K562 (cell line): Measurements from ENCODE around the gene RARA. TPM values are rescaled to one million over a fixed set of nuclear protein-coding genes. Genes with fewer than 3 reads are reported as not detected.

ENCODE experiments used
- ATAC-seq: fragments of 200-7000 bp; cut with Tn5 transposase; 3 replicates; pipeline ENCODE4 v1.9.1; 2020; ENCODE audit warnings: moderate library complexity
- BruUV-seq: library from RNA; stranded (reverse); fragments of 400-500 nt; replicated peaks from 2 replicates; lab custom pipeline; 2021; lab: Mats Ljungman, UMichigan
- CTCF ChIA-PET: fragments of 300-600 bp; formaldehyde crosslinking; extraction: SDS; loops from one replicate; lab custom pipeline; 2021; ENCODE audit warnings: low intra/inter-chr PET ratio; lab: Yijun Ruan, JAX
- POLR2A ChIA-PET: fragments of 300-600, 350-650 bp; sonication (Branson Sonifier 250); formaldehyde crosslinking; extraction: SDS; loops from one replicate; lab custom pipeline; 2021; ENCODE audit warnings: antibody characterized with exemption, inconsistent platforms; lab: Yijun Ruan, JAX
- DNase-seq, 4 experiments: peaks; one replicate each; pipeline versions ENCODE4 v3.0.0 to v3.0.0-alpha.2; 2011 to 2018; ENCODE audit warnings: low spot score in 3 of 4, mixed read lengths in 3 of 4; ENCODE audit errors: extremely low read depth in 1 of 4
- FAIRE-seq: peaks from 2 replicates; lab custom pipeline; 2011; peaks lifted over from hg19 to GRCh38; lab: Jason Lieb, UNC
- H2AFZ ChIP-seq: 2 replicates; pipeline ENCODE4 v1.6.0; 2011; ENCODE audit warnings: low read depth, low read length, control low read depth, inconsistent platforms
- H3K27ac ChIP-seq: fragments of 200-600 bp; 3 replicates; pipeline ENCODE4 v1.8.0; 2011; ENCODE audit warnings: low read depth, mild to moderate bottlenecking, control low read depth, inconsistent platforms, low read length, moderate library complexity, mixed read lengths; ENCODE audit errors: extremely low read depth
- H3K27me3 ChIP-seq, 2 experiments: fragments of 300-600 bp in 1 of 2; 2 replicates in 1 of 2; 3 replicates in 1 of 2; pipeline versions ENCODE4 v1.6.0 to v1.8.0; 2011; ENCODE audit warnings: inconsistent platforms in 2 of 2, low read length in 2 of 2, mild to moderate bottlenecking in 1 of 2, mixed read lengths in 1 of 2, moderate library complexity in 1 of 2; ENCODE audit not compliant: control insufficient read depth in 2 of 2, insufficient read depth in 2 of 2
- H3K36me3 ChIP-seq: fragments of 300-600 bp; 3 replicates; pipeline ENCODE4 v1.8.0; 2011; ENCODE audit warnings: mild to moderate bottlenecking, low read length, inconsistent platforms; ENCODE audit not compliant: control insufficient read depth, insufficient read depth
- H3K4me1 ChIP-seq, 2 experiments: fragments of 200-600 bp in 1 of 2; replicated peaks in 1 of 2; 2 replicates in 1 of 2; 3 replicates in 1 of 2; pipeline versions ENCODE4 v1.5.1 to v1.8.0; 2011; ENCODE audit warnings: inconsistent platforms in 2 of 2, low read length in 2 of 2, mild to moderate bottlenecking in 1 of 2, mixed read lengths in 1 of 2, moderate library complexity in 1 of 2; ENCODE audit not compliant: control insufficient read depth in 2 of 2, insufficient read depth in 2 of 2
- H3K4me2 ChIP-seq: 2 replicates; pipeline ENCODE4 v1.6.1; 2011; ENCODE audit warnings: low read length, control low read depth, inconsistent platforms, mixed read lengths; ENCODE audit not compliant: insufficient read depth
- H3K4me3 ChIP-seq: fragments of 200-600 bp; sonication (generic), shearing (Covaris generic); 2 replicates; pipeline ENCODE4 v1.5.1; 2016; ENCODE audit warnings: control low read depth, inconsistent platforms
- H3K79me2 ChIP-seq: fragments of 200-600 bp; 3 replicates; pipeline ENCODE4 v1.8.0; 2011; ENCODE audit warnings: low read length, inconsistent platforms; ENCODE audit not compliant: control insufficient read depth, insufficient read depth
- H3K9ac ChIP-seq, 2 experiments: 2 replicates each; pipeline versions ENCODE4 v1.6.0 to v1.6.1; 2011; ENCODE audit warnings: low read depth in 2 of 2, low read length in 2 of 2, control low read depth in 1 of 2, inconsistent platforms in 1 of 2, mild to moderate bottlenecking in 1 of 2, mixed read lengths in 1 of 2; ENCODE audit not compliant: insufficient read depth in 1 of 2
- H3K9me1 ChIP-seq: one replicate; pipeline ENCODE4 v1.6.0; 2011; ENCODE audit warnings: inconsistent platforms, mild to moderate bottlenecking, low read length, moderate library complexity; ENCODE audit not compliant: control insufficient read depth, insufficient read depth
- H3K9me3 ChIP-seq: replicated peaks from 2 replicates; pipeline ENCODE4 v1.5.1; 2011; ENCODE audit warnings: low read depth, low read length, inconsistent platforms; ENCODE audit not compliant: control insufficient read depth, insufficient read depth
- H4K20me1 ChIP-seq: replicated peaks from 2 replicates; pipeline ENCODE4 v1.6.1; 2011; ENCODE audit warnings: low read length, inconsistent platforms, mixed read lengths; ENCODE audit not compliant: control insufficient read depth, insufficient read depth
- C11orf30 ChIP-seq: fragments of 450-650 bp; IDR thresholded peaks from 2 replicates; pipeline ENCODE4 v1.6.1; 2016; ENCODE audit warnings: low read depth, mild to moderate bottlenecking
- CEBPB ChIP-seq: fragments of 450-650 bp; IDR thresholded peaks from 2 replicates; pipeline ENCODE4 v1.6.1; 2016; ENCODE audit warnings: missing genetic modification characterization, missing compliant biosample characterization
- DMBX1 ChIP-seq: fragments of 250-450 bp; sonication (Bioruptor Pico); IDR thresholded peaks from 2 replicates; pipeline ENCODE4 v1.8.0; 2022; ENCODE audit warnings: inconsistent platforms, mild to moderate bottlenecking, moderate library complexity, borderline replicate concordance
- ELF1 ChIP-seq: fragments of 200-800 bp; sonication (Bioruptor generic); IDR thresholded peaks from 2 replicates; pipeline ENCODE4 v1.6.1; 2016; ENCODE audit warnings: missing genetic modification characterization, missing compliant biosample characterization
- ETV5 ChIP-seq: sonication (generic); formaldehyde crosslinking; IDR thresholded peaks from 2 replicates; pipeline ENCODE4 v1.4.0; 2020; ENCODE audit warnings: low read depth, mild to moderate bottlenecking, missing genetic modification reagents
- L3MBTL2 ChIP-seq: fragments of 450-650 bp; IDR thresholded peaks from 2 replicates; pipeline ENCODE4 v1.6.1; 2016; ENCODE audit warnings: mild to moderate bottlenecking, moderate library complexity
- NRF1 ChIP-seq, 2 experiments: fragments of 450-650 bp; IDR thresholded peaks in 1 of 2; conservative IDR thresholded peaks in 1 of 2; 2 replicates each; pipeline ENCODE4 v1.6.1; 2014; ENCODE audit warnings: mild to moderate bottlenecking in 2 of 2
- POLR3A ChIP-seq: IDR thresholded peaks from 2 replicates; pipeline ENCODE4 v1.6.1; 2011; ENCODE audit warnings: borderline replicate concordance, mild to moderate bottlenecking, moderate library complexity; ENCODE audit not compliant: insufficient read length, insufficient read depth; ENCODE audit errors: extremely low read depth
- RBM14 ChIP-seq: fragments of 200-400 bp; formaldehyde crosslinking; IDR thresholded peaks from 2 replicates; pipeline ENCODE4 v1.6.1; 2018; ENCODE audit warnings: low read depth, mild to moderate bottlenecking, low read length, moderate library complexity, borderline replicate concordance; ENCODE audit not compliant: insufficient read depth
- TEAD4 ChIP-seq, 2 experiments: sonication (generic) in 1 of 2; formaldehyde crosslinking in 1 of 2; IDR thresholded peaks; 2 replicates each; pipeline versions ENCODE4 v1.6.1 to v1.8.0; 2012 to 2022; ENCODE audit warnings: borderline replicate concordance in 1 of 2, inconsistent platforms in 1 of 2, low read length in 1 of 2, mild to moderate bottlenecking in 1 of 2, missing genetic modification reagents in 1 of 2
- ZEB2 ChIP-seq: fragments of 450-650 bp; IDR thresholded peaks from 2 replicates; pipeline ENCODE4 v1.6.1; 2016
- ZFX ChIP-seq: sonication (generic); formaldehyde crosslinking; IDR thresholded peaks from 2 replicates; pipeline ENCODE4 v1.8.0; 2022; ENCODE audit warnings: mild to moderate bottlenecking, missing genetic modification reagents, moderate library complexity
- ZNF766 ChIP-seq: fragments of 200-800 bp; sonication (Bioruptor generic); conservative IDR thresholded peaks from 2 replicates; pipeline ENCODE4 v1.6.1; 2016; ENCODE audit warnings: missing genetic modification characterization, missing compliant biosample characterization
- WGBS: fragments of 100-300 bp; shearing (Covaris generic); methylation state at CpG from one replicate; pipeline ENCODE4 v1.1.6; 2016; ENCODE audit warnings: low coverage, mixed read lengths; ENCODE audit not compliant: insufficient coverage; ENCODE audit errors: missing lambda C conversion rate; 5-methylcytosine and 5-hydroxymethylcytosine counted together
- in situ Hi-C: fragments of 300-500 bp; cut with MboI; formaldehyde crosslinking; loops from 4 replicates; pipeline ENCODE4 v1.15.0; 2018; ENCODE audit warnings: inconsistent platforms, mixed read lengths
- intact Hi-C: fragments of 100-400 bp; cut with micrococcal nuclease; formaldehyde crosslinking; loops from 2 replicates; pipeline ENCODE4 v1.14.2; 2022
- polyA plus RNA-seq, 8 experiments: library from polyadenylated mRNA; depleted of rRNA in 4 of 8; stranded (reverse) in 5 of 8; unstranded in 3 of 8; fragments of >200 nt; fragmentation: Nextera tagmentation in 2 of 8; fragmentation: Illumina TruSeq in 1 of 8; extraction: Ambion mirVana in 2 of 8; extraction: Trizol in 1 of 8; gene quantifications; 2 replicates each; pipeline versions ENCODE4 v1.2.1 to v1.2.3, GENCODE V29; 2011 to 2014; ENCODE audit warnings: inconsistent platforms in 1 of 8, missing spikeins in 1 of 8
- total RNA-seq, 7 experiments: library from RNA; depleted of rRNA in 6 of 7; stranded (reverse); fragments of >200 nt in 6 of 7; fragmentation: Illumina TruSeq in 2 of 7; extraction: Trizol in 2 of 7; gene quantifications; 2 replicates each; pipeline versions ENCODE4 v1.2.1 to v1.2.3, GENCODE V29; 2011 to 2021; ENCODE audit warnings: low replicate concordance in 1 of 7
- TF ChIP-seq, protein P1 (sequence below), 2 experiments: IDR thresholded peaks; 2 replicates each; pipeline ENCODE4 v1.6.1; 2011; ENCODE audit warnings: borderline replicate concordance in 1 of 2, control low read depth in 1 of 2, low read depth in 1 of 2, low read length in 1 of 2, mild to moderate bottlenecking in 1 of 2, mixed read lengths in 1 of 2, moderate library complexity in 1 of 2; ENCODE audit not compliant: insufficient read depth in 1 of 2, insufficient read length in 1 of 2, poor library complexity in 1 of 2, severe bottlenecking in 1 of 2; ENCODE audit errors: extremely low read depth in 1 of 2
- TF ChIP-seq, protein P2 (sequence below): fragments of 450-650 bp; IDR thresholded peaks from 2 replicates; pipeline ENCODE4 v1.6.1; 2018; ENCODE audit not compliant: partially characterized antibody

RARA gene
- total and polyA plus RNA-seq, 9 of the 15 experiments (the other 6 are each of a cell fraction or from before 2014, with no cell fraction given): 0.10 to 28.0 (median 7.9) TPM

DNA sequence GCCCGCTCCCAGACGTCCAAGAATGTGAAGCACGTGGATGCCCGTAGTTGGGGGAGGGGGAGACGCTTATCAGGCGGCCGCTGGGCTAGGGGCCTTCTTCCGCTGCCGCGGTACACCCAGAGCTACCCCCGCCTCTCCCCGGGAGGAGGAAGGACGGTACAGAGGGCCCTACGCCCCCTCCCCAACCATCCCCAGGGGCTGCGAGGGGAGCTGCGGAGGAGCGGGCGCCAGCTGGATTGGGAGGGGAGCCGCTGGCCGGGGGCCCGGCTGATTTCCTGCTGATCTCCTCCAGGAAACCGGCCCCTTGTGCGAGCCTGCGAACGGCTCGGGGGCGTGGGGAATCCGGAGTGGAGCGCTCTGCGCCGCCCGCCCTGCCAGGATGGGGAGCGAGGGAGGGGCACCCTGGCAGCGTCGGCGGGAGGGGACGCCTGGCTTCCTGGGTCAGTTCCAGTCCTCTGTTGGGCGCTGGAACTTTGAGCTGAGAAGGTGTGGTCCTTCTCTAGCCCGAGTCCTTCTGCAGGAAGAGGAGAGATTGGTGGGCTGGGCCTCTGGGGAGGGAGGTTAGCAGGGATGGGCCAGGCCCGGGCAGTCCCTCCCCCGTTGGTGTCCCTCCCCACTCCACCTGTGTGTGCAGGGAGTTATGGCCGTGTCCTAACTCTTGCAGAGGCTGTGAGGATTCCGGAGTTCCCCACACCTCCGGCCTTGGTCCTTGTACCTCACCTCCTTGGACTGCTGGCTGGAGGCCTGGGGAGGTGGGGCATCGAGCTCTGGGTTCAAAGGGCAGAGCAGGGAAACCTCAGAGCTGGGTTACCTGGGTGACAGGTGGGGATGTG is 36.4 kb downstream of the RARA start:
- BruUV-seq: no TSS peak
- no peaks in the 10 kb centered on the region for H3K9me3 ChIP-seq
- in situ Hi-C loops (no loop called here), intact Hi-C loops (no loop called here)
- 5% methylated on average over 30 of the region's 45 CpGs for WGBS
- peaks cover 50 to 71% of the 10 kb centered on the region in 2 experiments for H3K4me1 ChIP-seq
- no peaks in the 10 kb centered on the region for H3K9me1 ChIP-seq
- peak overlapping the region; percentile 53 for H3K27ac ChIP-seq
- H3K9ac ChIP-seq: peak overlapping the region; percentile 42 to 85
- FAIRE-seq (peak; percentile 73), ATAC-seq (peak; percentile 73), DNase-seq (peak; percentile 78 to 84 (median 81))
- H3K27me3 ChIP-seq: no peaks in the 10 kb centered on the region
- H2AFZ ChIP-seq: peak overlapping the region; percentile 46
- peaks cover 68% of the 10 kb centered on the region for H3K79me2 ChIP-seq
- peak overlapping the region; percentile 35 for H3K4me3 ChIP-seq
- POLR2A ChIA-PET: interaction anchor here (0.5 to 1.4 kb wide), 9 partner anchors 13 to 275 kb away, joined by 3 to 5 read pairs (median 3); no protein-coding TSS in a partner anchor
- CTCF ChIA-PET: interaction anchor here (0.7 to 1.1 kb wide), 2 partner anchors 9 to 42 kb away, joined by 3 read pairs; no protein-coding TSS in a partner anchor
- H3K36me3 ChIP-seq: peaks cover 39% of the 10 kb centered on the region; the same call in 2 of the 3 replicates
- peak overlapping the region; percentile 62 for H3K4me2 ChIP-seq
- 0 out of 2 replicates have a peak, but pooled peaks cover 3% of the 10 kb centered on the region for H4K20me1 ChIP-seq
- TF ChIP-seq ZEB2 (0 out of 2 replicates have a peak, but pooled peaks have one; percentile 38), ZFX (CRISPR knock-in tag) (peak; percentile 44), ZNF766 (CRISPR knock-in tag) (no peak), C11orf30 (no peak), CEBPB (no peak), POLR3A (no peak), ELF1 (tag) (peak; percentile 31; the same call in 1 of the 2 replicates), TEAD4 (IDR thresholded peaks at IDR 0.05; ENCODE audit: low read length) (peak; percentile 63), TEAD4 (CRISPR knock-in tag; IDR thresholded peaks at IDR 0.05; ENCODE audit: borderline replicate concordance) (no peak), ETV5 (CRISPR knock-in tag) (no peak), RBM14 (0 out of 2 replicates have a peak, but pooled peaks have one; percentile 33), NRF1 (conservative IDR thresholded peaks at IDR 0.05 in 1 of 2, IDR thresholded peaks at IDR 0.05 in 1 of 2) (peak in 1 of 2 experiments; percentile 38; a peak in 3 of 4 replicates), DMBX1 (CRISPR knock-in tag) (0 out of 2 replicates have a peak, but pooled peaks have one; percentile 33), L3MBTL2 (peak; percentile 92)
- TF ChIP-seq, protein P1, sequence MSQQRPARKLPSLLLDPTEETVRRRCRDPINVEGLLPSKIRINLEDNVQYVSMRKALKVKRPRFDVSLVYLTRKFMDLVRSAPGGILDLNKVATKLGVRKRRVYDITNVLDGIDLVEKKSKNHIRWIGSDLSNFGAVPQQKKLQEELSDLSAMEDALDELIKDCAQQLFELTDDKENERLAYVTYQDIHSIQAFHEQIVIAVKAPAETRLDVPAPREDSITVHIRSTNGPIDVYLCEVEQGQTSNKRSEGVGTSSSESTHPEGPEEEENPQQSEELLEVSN (IDR thresholded peaks at IDR 0.05; ENCODE audit: borderline replicate concordance in 1 of 2, extremely low read depth in 1 of 2, insufficient read depth in 1 of 2, insufficient read length in 1 of 2, low read depth in 1 of 2, low read length in 1 of 2, poor library complexity in 1 of 2, severe bottlenecking in 1 of 2): peak; percentile 42 to 82
- TF ChIP-seq, protein P2, sequence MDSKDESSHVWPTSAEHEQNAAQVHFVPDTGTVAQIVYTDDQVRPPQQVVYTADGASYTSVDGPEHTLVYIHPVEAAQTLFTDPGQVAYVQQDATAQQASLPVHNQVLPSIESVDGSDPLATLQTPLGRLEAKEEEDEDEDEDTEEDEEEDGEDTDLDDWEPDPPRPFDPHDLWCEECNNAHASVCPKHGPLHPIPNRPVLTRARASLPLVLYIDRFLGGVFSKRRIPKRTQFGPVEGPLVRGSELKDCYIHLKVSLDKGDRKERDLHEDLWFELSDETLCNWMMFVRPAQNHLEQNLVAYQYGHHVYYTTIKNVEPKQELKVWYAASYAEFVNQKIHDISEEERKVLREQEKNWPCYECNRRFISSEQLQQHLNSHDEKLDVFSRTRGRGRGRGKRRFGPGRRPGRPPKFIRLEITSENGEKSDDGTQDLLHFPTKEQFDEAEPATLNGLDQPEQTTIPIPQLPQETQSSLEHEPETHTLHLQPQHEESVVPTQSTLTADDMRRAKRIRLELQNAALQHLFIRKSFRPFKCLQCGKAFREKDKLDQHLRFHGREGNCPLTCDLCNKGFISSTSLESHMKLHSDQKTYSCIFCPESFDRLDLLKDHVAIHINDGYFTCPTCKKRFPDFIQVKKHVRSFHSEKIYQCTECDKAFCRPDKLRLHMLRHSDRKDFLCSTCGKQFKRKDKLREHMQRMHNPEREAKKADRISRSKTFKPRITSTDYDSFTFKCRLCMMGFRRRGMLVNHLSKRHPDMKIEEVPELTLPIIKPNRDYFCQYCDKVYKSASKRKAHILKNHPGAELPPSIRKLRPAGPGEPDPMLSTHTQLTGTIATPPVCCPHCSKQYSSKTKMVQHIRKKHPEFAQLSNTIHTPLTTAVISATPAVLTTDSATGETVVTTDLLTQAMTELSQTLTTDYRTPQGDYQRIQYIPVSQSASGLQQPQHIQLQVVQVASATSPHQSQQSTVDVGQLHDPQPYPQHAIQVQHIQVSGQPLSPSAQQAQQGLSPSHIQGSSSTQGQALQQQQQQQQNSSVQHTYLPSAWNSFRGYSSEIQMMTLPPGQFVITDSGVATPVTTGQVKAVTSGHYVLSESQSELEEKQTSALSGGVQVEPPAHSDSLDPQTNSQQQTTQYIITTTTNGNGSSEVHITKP: peak; percentile 13
